Dedifferentiated amniotic fluid mesenchymal stem cell (primary cell): ENCODE data around the gene PROKR1.

Source experiments
- DNase-seq: peaks from one replicate; pipeline ENCODE4 v3.0.0-alpha.2; 2016; ENCODE audit errors: extremely low spot score

The PROKR1 gene

GRCh38 chr2:68698567-68699377, 55.4 kb downstream of the PROKR1 start:
- DNase-seq: no peak

GRCh38 chr2:68700560-68700959, 57.2 kb downstream of the PROKR1 start:
- no peak for DNase-seq

- DNase-seq: no peak
Observed at GRCh38 chr2:68706637-68707036, 63.3 kb downstream of the PROKR1 start.
